Stimulated activated CD8-positive, alpha-beta memory T cell treated with anti-CD3 and anti-CD28 coated beads, Interleukin-15, amount 100 ng/mL, for 1 hour (primary cell): Measurements from ENCODE around the gene TMEM63A.
A peak's percentile ranks its signal among the peaks of the same experiment; 100 is the strongest.
"Not testable (repeated sequence)": the region's sequence is repeated elsewhere in the genome, so short reads cannot be mapped to it uniquely, and the experiment has no call there.

ENCODE experiments used
- DNase-seq: peaks from one replicate; pipeline ENCODE4 v3.0.0-alpha.2; 2020; ENCODE audit warnings: low read depth

Gene TMEM63A

DNA sequence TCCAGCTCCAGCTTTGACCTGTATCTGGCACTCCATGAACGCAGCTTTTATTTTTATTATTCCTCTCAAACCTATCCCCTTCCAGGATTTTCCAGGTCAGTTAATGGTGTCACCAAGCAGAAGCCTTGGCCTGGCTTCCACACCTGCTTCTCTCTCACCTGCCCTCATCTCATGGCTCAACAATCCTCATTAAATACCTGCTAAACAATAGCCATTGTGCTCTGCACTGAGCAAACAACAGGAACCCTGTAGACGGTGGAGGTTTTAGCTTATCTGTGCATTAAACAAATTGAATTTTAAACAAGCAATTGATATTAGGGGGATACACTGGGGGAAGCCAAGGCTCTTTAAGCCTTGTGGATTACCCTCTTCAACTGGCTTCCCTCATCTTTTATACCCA lies 26.6 kb upstream of the TMEM63A start:
- DNase-seq = no peak

DNA sequence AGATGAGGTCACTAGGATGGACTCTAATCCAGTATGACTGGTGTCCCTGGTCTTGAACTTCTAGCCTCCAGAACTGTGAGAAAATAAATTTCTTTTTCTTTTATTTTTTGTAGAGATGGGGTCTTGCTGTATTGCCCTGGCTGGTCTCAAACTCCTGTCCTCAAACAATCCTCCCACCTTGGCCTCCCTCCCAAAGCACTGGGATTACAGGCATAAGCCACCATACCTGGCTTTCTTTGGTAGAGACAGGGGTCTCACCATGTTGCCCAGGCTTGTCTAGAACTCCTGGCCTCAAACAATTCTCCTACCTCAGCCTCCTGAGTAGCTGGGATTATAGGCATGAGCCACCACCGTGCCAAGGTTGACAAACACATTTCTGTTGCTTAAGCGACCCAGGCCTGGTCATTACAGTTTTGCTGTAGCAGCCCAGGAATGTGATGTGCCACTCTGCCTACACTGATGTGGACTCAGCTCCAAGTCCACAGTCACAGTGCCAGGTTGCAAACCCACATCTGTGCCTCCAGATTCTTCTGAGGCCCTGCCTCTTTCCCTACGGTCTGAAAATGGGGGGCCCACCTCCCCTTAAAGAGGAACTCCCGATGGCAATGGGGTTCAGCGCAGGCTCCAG lies 25.9 kb upstream of the TMEM63A start:
- no peak for DNase-seq

DNA sequence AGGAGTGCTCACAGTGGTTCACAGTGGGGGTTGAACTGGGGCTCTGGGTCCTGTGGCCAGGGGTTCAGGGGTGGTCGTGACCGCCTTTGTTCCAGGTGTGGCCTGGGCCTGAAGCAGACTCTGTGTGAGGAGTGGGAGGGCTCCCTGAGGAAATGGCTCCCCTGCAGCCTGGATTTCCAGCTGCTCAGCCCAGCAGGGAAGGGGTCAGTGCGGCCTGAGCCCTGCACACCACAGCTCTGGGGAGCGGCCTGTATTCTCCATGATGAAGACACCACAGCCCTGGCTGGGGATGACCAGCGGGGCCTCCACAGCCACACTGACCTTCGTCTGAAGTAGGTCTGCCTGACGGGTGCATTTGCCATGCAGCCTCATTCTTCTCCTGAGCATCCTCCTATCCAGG lies 25.2 kb upstream of the TMEM63A start:
- no peak for DNase-seq

DNA sequence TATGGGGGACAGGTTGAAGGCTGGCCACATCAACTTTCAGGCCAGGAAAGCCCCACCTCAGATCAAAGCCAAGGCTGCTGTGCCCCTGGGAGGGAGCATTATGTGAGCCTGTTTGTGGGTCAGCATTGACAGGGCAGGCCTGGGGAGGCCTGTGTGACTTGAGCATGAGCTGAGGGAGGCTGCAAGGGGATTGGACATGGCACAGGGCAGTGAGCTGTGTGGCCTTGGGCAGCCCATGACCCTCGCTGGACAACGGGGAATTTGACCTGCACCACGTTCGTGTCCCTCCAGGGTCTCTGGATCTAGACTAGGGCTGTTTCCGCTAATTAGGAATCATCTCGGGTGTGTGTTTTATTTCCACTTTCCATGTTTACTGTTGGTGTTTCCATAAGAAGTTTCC lies 24.3 kb upstream of the TMEM63A start:
- no peak for DNase-seq

DNA sequence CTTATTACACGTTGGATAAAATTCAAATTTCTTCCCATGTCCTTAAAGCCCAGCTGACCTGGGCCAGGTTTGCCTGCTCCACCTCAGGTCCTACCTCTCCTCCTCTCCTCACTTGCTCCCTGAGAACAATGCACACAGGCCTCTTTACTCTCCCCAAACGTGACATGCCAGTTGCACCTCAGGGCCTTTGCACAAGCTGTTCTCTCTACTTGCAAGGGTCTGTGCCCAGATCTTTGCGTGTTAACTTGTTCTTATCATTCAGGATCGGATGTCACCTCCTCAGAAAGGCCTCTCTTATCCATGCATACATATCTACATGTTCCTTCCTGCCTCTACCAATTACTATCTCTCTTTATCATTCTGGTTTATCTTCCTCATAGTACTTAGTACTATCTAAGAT lies 21.4 kb upstream of the TMEM63A start:
- DNase-seq = no peak

DNA sequence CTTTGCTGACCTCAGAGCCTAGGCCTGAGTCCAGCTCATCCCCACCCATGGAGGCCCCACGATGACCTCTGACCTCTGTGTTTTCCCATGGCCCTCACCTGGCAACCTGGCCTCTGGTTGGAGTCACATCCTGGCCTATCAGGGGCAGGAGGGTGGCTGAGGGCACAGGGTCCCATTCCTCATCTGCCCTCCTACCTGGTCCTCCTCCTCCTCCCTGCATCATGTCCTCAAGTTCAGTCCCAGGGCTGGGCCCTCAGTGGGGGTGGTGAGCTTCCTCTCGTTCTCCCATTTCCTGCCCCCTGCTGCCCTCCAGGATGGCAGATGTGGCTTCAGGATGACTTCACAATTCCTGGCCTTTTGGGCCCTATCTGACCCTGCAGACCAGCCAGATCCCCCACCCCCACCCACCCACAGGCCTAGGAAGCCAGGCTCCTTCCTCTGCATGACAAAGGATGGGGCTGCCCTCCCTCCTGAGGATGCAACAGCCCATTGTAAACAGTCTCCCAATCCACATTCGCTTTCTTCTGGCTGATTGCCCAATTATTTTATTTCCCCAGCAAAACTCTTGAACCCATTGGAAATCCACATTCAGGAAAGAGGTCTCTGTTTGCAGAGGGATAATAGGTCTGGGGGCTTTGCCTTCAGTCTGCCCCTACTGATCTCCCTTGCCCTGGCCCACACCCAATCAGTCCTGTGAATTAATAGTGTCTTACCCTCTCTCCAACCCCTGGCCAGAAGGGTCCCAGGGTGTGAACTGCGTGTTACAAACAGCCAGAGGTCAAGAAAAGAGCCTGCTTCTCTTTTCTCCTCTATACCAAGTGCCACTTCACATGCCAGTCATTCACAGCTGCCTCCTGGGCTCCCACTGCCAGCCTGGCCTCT lies 17.1 kb upstream of the TMEM63A start:
- no peak for DNase-seq

DNA sequence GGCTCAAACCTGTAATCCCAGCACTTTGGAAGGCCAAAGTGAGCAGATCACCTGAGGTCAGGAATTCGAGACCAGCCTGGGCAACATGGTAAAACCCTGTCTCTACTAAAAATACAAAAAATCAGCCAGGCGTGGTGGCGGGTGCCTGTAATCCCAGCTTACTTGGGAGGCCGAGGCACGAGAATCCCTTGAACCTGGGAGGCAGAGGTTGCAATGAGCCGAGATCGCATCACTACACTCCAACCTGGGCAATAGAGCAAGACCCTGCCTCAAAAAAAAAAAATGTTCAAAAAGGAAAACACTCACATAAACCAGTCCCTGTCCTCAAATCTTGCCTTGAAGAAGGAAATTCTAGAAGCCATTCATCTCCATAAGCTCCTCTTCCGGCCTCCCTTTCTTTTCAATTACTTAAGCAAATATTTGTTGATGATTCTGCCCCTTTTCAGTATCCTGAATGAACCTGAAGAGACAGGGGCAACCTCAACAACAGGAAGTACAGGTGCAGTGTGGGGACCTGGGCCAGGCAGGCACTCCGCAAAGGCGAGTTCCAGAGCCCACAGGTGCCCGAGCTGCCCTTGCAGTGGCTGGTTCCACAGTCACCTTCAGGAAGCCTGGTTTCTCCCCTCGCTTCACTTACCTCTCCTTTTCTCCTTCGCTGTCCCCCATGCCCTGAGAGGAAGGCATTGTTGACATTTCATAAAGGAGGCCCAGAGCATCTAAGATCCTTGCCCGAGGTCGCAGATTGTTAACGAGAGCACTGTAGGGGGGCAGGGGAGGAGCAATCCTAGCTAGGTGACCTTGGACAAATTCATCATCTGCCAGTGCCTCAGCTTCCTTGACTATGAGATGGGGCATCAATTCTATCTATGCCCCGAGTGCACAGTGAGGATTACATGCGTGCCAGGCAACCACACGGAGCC lies 15.7 kb upstream of the TMEM63A start:
- DNase-seq = no peak

DNA sequence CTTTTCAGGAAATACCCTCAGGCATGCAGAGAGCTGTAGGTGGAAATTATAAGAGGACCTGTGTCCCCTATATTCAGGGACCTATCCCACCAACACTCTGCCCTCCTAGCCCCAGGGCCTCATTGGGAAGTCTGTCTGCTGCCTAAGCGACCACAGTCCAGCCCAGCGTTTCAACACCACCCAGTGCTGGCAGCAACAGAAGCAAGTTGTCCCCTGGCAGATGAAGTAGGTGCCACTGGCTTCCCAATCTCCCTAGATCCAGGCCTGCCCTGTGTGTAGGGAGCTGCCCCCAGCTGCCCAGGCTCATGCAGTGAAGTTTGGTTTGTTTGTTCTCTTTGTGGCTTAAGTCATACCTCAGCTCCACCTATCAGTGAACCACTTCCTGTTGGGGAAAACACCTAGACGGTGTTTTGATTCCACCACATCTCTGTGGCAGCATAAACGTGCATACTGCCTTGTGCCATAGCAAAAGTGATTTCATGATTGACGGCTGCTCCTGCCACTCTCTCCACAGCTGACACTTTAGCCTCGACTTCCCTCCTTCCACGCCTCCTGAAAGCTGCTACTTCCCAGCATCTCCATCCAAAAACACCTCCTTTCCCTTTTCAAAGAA lies 14.9 kb upstream of the TMEM63A start:
- peak; percentile 44 for DNase-seq

DNA sequence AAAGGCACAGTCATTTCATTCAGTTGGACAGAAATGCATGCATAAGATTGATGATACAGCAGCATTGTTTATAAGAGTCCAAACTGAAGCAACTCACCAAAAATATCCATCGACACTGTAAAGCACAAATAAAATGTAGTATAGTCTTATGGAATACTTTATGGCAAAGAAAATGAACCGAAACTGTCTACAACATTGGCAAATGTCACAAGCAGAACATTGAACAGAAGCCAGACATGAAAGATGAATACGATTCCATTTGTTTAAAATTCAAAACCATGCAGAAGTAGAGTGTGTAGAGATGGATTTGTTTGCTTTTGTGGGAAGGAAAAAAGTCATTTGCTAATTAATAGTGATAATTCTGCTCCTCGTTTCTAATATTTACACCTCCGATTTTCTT lies 14.3 kb upstream of the TMEM63A start:
- DNase-seq = no peak

DNA sequence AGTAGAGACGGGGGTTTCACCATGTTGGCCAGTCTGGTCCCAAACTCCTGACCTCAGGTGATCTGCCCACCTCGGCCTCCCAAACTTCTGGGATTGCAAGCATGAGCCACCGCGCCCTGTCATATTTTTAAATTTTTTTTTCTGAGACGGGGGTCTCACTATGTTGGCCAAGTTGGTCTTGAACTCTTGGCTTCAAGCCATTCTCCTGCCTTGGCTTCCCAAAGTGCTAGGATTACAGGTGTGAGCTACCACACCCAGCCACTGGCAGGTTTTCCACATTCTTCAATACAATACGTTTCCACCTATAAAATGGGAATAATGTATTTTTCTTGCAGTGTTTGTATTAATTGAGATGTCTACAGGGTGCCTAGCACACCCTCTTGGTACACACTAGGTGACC lies 10.1 kb upstream of the TMEM63A start:
- DNase-seq = no peak

DNA sequence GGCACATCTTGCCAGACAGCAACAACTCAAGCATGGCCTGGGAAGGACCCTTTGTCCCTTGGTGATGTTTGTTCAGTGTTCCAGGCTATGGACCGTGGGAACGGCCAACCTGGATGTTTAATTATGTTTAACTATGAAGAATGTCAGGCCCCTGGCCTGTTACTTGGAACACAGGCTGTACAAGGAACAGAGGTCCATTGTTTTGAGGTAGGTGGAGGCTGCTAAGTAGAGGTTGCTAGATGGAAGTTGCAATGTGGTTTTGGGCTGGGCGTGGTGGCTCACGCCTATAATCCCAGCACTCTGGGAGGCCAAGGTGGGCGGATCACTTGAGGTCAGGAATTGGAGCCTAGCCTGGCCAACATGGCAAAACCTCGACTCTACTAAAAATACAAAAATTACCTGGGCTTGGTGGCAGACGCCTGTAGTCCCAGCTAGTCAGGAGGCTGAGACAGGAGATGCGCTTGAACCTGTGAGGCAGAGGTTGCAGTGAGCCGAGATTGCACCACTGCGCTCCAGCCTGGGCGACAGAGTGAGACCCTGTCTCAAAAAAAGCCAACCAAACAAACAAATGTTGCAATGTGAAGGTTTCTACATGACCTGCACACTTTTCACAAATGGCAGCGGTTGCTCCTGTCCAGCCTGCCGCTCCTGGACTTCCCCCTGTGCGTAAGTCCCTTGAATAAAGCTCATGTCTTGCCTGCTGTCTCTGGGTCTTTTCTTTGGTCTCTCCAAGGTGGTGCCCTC lies 9.2 kb upstream of the TMEM63A start:
- no peak for DNase-seq

DNA sequence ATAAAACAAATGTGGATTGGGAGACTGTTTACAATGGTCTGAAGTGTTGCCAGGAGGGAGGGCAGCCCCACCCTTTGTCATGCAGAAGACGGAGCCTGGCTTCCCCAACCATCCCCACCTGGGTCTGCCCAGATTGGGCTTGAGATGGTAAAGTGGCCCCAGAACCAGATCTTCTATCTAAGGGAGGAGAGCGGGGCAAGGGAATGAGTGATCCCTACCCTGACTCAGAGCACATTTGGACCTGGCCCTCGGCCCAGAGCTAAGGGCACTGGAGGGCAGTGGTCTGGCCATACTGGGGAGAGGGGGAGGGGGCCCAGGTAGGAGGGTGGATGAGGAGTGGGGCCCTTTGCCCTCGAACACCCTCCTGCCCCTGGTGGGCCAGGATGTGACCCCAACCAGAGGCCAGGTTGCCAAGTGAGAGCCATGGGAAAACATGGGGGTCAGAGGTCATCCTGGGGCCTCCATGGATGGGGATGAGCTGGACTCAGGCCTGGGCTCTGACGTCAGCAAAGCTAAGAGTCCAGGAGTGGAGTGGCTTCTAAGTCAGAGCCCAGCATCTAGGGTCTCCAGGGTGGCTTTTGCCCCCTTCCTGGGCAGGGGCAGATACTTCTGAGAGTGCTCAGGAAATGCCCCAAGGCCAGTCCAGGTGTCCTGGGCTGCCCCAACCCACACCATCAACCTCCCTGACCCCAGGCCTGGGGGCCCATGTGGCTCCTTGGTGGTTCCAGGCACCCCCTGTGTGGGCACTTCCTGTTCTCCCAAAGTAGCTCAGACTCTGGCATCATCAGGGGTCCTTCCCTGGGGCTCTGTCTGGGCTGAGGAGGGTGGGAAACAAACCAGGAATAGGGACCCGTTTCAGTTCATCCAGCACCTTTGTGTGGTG lies 8.4 kb upstream of the TMEM63A start:
- no peak for DNase-seq

DNA sequence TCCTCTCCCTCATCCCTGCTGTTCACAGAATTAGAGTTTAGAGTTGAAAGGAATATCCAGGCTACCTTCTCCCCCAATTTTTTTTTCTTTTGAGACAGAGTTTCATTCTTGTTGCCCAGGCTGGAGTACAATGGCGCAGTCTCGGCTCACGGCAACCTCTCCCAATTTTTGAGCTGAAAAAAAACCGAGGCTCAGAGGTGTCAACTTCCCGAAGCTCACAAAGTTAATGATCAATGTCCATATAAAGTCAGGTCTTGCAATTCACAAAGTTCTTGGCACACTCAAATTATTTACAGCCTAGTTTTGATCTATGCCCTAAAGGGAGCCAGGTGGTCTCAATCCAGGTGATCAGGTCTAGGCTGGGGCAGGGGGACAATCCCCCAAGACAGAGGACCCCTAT lies 7.6 kb upstream of the TMEM63A start:
- no peak for DNase-seq

DNA sequence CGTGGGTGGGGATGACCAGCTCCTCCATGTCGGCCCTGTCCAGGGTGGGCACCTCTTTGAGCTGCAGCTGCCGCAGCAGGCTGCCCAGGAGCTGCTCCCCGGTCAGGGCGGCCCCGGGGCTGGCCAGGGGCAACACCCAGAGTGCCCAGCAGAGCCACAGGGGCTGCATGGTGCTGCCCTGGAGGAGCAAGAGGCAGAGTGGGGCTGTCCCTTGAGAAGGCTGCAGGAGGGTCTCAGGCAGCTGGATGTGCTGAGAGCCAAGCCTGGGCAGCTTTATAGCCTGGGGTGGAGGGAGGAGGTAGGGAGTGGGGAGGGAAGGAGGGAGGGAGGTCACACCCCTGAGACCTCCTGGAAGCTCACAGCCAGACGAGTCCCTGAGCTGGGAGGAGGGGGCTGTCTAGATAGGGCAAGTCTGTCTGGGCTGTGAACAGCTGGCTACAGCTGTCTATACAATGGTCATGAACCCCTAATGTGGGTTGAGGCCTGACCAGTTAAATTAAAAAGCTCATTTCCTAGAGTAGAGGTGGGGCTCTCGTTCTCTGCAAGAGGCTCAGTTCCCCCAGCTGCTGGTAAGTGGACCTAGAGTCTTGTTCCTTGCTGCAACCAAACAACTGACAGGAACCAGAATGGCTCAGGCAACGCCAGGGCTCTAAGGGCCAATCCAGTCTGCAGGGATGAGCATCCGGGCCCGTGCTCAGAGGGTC lies 6.9 kb upstream of the TMEM63A start, which contains the start of gene LEFTY1:
Gene LEFTY1, minus strand, starts transcription at position 249 of the 704 bp plus-strand sequence. Its CDS starts 80 bp downstream, at position 169.
- no peak for DNase-seq

DNA sequence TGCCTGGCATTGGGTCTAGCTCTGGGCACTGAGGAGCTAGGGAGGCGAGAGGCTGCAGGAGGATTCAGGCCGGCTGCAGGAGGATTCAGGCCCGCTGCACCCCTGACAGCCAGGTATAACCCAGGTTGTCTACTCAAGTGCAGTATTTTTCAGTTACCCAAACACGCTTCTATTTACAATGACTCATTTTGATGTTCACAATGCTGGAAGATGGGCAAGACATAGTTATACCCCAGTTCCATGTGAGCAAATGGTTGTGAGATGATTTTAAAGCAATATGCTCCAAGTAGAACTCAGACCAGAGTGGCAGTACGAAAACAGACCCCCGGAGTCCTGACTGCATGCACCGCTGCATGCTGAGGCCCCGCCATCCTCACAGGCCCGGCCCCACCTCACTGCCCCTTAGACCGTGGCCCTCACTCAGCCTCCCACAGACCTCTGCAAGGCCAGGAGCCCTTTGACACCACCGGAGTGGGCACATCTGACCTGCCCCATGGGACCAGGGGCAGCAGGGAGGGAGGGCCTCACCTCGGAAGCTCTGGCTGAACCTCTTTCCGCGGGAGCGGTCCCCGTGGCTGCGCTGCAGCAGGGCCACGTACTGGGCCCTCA lies 6.2 kb upstream of the TMEM63A start:
- no peak for DNase-seq

DNA sequence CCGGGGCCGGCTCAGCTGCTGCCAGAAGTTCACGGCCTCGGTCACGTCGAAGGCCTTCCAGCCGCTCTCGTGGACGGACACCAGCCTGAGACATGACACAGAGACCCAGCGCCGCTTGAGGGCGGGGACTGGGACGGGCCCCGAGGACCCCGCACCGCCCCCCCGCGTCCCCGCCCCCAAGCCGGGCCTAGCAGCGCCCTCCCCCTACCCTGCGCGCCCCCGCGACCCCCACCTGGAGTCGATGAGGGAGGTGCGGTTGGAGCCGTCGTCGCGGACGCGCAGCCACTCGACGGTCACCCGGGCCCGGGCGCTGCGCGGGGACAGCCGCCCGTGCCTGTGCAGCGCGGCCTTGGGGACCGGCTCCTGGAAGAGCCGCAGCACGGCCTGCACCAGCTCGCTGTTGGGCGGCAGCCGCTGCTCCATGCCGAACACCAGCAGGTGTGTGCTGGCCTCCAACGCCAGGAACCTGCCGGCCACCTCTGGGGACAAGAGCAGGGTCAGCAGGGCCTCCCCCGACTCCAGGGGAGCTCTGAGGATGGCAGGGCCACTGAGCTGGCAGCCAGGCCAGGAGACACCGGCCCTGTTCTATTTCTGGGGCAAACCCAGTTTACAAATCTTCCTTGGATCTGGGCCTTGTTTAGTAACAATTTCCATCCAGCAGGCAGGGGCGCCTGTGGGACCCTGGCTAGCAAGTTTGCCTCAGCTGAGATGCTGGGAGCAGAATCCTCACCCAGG lies 5.5 kb upstream of the TMEM63A start:
- not testable (repeated sequence) for DNase-seq

DNA sequence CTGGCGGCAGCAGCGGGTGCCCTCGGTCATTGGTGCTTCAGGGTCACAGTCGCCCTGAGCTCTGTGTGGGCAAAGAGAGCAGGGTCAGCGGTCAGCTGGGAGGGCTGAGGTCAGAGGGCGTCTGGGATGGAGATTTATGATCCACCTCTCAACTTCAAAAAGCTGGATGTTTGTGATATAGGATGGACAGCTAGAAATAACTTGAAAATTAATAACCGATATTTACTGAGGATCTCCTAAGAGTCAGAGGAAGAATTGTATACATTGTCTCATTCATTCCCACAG lies 4.8 kb upstream of the TMEM63A start:
- DNase-seq = no peak

DNA sequence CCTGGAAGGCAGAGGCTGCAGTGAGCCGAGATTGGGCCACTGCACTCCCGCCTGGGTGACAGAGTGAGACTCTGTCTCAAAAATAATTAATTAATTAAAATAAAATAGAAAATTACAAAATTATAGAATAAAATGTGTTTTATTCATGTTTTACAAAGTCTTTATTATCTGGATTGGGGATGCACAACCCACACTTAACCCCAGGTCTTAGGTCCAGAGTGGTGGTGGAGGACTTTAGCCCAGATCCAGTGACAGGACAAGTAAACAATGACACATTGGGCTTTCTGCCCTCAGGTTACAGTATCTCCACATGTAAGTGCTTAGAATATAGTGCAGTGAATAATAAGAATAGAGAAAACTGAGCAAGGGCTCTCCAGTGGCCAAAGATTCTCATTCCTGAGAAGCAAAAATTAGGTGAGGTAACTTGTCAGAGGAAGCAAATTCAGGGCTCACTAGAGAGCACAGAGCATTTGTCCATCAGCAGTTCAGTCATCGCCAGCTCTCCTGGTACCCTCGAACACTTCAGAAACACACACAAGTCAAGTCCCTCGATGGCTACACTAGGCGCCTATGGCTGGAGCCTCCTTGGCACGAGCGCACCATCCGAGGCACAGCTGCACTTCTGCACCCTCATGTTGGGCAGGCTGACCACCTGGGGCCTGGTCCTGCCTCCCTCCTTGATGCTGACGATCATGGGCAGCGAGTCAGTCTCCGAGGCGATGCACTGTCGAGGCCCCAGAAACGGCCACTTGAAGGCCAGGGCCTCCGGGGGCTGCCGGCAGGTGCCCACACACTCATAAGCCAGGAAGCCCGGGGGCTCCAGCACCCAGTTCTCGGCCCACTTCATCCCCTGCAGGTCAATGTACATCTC lies 4.2 kb upstream of the TMEM63A start:
- no peak for DNase-seq
